Pancreas (tissue), 10 donors: ENCODE results near the gene STARD3. TPM values are rescaled to one million over a fixed set of nuclear protein-coding genes. Genes with fewer than 3 reads are reported as not detected.

ENCODE experiments used
- ATAC-seq, 4 donors: fragments of 200-7000 bp; cut with Tn5 transposase; one replicate each; pipeline versions ENCODE4 v1.8.0 to v1.9.1; 2020; ENCODE audit warnings: mild to moderate bottlenecking in 4 of 4, moderate library complexity in 4 of 4
- DNase-seq, 6 donors: peaks; one replicate each; pipeline ENCODE4 v3.0.0-alpha.2; 2020
- FAIRE-seq: peaks from 2 replicates; lab custom pipeline; 2012; peaks lifted over from hg19 to GRCh38; lab: Jason Lieb, UNC
- H3K27ac ChIP-seq, 4 donors: fragments of 200-600 bp; sonication (generic); 1 replicate in 3 of 4; 2 replicates in 1 of 4; pipeline versions ENCODE4 v1.5.0 to v1.8.0; 2020
- H3K27me3 ChIP-seq, 4 donors: fragments of 200-600 bp; one replicate each; pipeline ENCODE4 v1.8.0; 2021
- H3K36me3 ChIP-seq, 3 donors: fragments of 200-600 bp; sonication (generic) in 1 of 3; one replicate each; pipeline versions ENCODE4 v1.5.0 to v1.8.0; 2020 to 2021
- H3K4me1 ChIP-seq, 3 donors: fragments of 200-600 bp; one replicate each; pipeline ENCODE4 v1.8.0; 2021
- H3K4me3 ChIP-seq, 4 donors: fragments of 200-600 bp; sonication (generic) in 2 of 4; one replicate each; pipeline versions ENCODE4 v1.5.0 to v1.8.0; 2020 to 2021
- H3K9me3 ChIP-seq, 4 donors: fragments of 200-600 bp; one replicate each; pipeline ENCODE4 v1.8.0; 2021
- WGBS, 2 donors: extraction: QIAGEN DNeasy Blood & Tissue Kit; methylation state at CpG; one replicate each; pipeline ENCODE4 v1.1.7; 2013; 5-methylcytosine and 5-hydroxymethylcytosine counted together
- intact Hi-C, 3 donors: fragments of 100-400 bp; cut with DNase I; formaldehyde crosslinking; loops; one replicate each; pipeline versions ENCODE4 v1.11.1 to v1.14.2; 2022
- polyA plus RNA-seq, 2 donors: library from polyadenylated mRNA; stranded (reverse); fragments of 200-250 nt; gene quantifications; one replicate each; pipeline ENCODE4 v1.2.3, GENCODE V29; 2013
- total RNA-seq, 6 donors: library from RNA; stranded (reverse); fragmentation: NEBNext Ultra II Directional in 4 of 6; extraction: Animal tissue kit (Norgen Biotek cat#: 25700) in 4 of 6; gene quantifications; one replicate each; pipeline versions ENCODE4 v1.2.1 to v1.2.4, GENCODE V29; 2021 to 2023
- TF ChIP-seq, protein P1 (sequence below), 4 donors: fragments of 200-600 bp; sonication (generic) in 3 of 4; IDR thresholded peaks; one replicate each; pipeline versions ENCODE4 v1.5.0 to v1.8.0; 2021; ENCODE audit warnings: antibody characterized with exemption in 4 of 4
- donor health status: healthy with polysubstance abuse.
- donor health status: DM: no; HTN: no; CAD: no; lungs with moderate emphysema.
- donor health status: DM: no; HTN: no; CAD: no.
- donor health status: control.
- donor health status: control.
- donor health status: Bipolar disorder and iron deficiency.
- donor health status: DM: yes; HTN: yes; CAD: no.
- donor health status: DM: no; HTN: no; CAD: no.
- donor health status: DM: no; HTN: no; CAD: no.
- donor health status: DM: yes; HTN: yes; CAD: no.

STARD3 gene
- total and polyA plus RNA-seq, 8 donors = 24.4 to 73.8 (median 29.9) TPM

DNA sequence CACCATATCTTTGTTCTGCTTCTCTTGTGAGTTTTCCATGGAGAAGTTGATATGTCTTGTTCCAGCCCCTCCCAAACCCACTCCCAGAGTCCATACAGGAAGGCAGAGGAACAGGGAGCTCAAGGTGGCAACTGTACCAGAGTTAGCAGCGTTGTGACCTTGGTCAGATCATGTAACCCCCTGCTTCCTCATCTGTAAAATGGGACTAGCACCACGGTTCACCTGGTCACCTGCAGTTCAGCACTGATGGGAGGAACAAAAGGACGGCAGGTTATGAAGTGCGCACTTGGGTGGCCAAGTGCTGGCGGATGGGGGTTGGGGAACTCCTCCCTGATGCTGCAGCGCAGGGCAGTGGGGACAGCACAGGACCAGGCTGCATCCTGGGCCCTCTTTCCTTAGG lies 21.5 kb upstream of the STARD3 start:
- FAIRE-seq (no peak), DNase-seq (no peak)

DNA sequence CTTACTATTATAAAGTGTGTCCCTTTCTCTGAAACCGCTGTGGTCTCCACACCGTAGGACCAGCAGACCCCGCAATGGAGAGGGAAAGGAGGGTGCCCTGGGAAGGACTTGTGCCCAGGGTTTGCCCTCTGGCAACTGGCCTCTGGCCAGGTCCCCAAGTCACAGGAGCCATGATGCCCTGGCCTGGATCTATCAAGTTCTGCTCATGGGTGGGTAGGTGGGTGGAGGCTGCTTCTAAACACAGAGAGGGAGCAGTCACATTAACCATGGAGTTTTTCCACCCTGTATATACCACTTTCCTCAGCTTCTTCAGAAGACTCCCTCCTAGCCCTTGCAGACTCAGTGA lies 19.9 kb upstream of the STARD3 start:
- WGBS, 2 donors = 88 to 92% methylated on average over 3 of the region's 3 CpGs

More for the DNA sequence above, 21.5 kb upstream of the STARD3 start:
- no peaks in the 10 kb centered on the region for H3K9me3 ChIP-seq
- ATAC-seq = no peak
- no peaks in the 10 kb centered on the region for H3K27me3 ChIP-seq
- WGBS, 2 donors = 51 to 53% methylated on average over 6 of the region's 6 CpGs
- peaks cover 0 to 5% (median 0%) of the 10 kb centered on the region in 3 donors for H3K4me1 ChIP-seq
- intact Hi-C loops = no loop called here
- H3K4me3 ChIP-seq = no peak overlapping the region
- TF ChIP-seq, protein P1, sequence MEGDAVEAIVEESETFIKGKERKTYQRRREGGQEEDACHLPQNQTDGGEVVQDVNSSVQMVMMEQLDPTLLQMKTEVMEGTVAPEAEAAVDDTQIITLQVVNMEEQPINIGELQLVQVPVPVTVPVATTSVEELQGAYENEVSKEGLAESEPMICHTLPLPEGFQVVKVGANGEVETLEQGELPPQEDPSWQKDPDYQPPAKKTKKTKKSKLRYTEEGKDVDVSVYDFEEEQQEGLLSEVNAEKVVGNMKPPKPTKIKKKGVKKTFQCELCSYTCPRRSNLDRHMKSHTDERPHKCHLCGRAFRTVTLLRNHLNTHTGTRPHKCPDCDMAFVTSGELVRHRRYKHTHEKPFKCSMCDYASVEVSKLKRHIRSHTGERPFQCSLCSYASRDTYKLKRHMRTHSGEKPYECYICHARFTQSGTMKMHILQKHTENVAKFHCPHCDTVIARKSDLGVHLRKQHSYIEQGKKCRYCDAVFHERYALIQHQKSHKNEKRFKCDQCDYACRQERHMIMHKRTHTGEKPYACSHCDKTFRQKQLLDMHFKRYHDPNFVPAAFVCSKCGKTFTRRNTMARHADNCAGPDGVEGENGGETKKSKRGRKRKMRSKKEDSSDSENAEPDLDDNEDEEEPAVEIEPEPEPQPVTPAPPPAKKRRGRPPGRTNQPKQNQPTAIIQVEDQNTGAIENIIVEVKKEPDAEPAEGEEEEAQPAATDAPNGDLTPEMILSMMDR (IDR thresholded peaks at IDR 0.05) = no peak
- no peak overlapping the region for H3K27ac ChIP-seq
- no peaks in the 10 kb centered on the region for H3K36me3 ChIP-seq

DNA sequence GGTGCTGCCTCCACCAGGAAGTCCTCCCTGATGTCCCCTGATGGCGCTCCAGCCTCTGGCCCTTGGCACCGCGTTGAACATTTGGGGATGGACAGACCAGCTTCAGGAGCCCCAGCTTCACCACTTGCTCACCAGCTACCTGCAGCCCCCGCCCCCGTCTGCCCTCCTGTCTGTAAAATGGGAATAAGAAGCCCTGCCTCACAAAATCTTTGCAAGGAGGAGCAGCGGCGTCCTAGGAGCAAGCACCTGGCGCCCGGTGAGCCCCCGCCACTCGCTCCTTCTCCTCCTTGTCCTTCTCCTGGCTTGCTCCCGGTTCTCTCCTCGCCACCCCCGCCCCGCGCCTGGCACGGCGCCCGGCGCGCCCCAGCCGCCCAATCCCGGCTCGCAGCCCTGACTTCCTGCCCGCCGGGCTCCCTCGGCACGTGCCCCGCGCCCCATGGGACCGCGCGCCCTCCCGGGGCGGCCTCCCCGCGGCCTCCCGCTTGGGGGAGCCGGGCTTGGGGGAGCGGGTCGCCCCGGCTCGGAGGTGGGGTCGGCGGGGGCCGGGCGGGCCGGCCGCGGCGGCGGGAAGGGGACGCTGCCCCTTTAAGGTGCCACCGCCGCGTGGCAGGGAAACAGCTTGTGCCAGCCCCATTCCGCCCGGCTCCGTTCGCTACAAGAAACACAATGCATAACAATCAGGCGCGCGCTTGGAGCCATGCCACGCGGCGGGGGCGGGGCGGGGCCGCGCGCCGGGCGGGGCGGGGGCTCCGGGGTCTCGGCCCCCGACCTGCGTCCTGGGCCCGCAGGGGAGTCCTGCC lies 19.3 kb upstream of the STARD3 start:
- H3K4me3 ChIP-seq = peak overlapping the region; percentile 39 to 49 (median 44)
- no peaks in the 10 kb centered on the region for H3K27me3 ChIP-seq
- no peaks in the 10 kb centered on the region for H3K9me3 ChIP-seq
- H3K4me1 ChIP-seq = peaks cover 0 to 8% (median 0%) of the 10 kb centered on the region in 3 donors
- no peak for FAIRE-seq
- TF ChIP-seq, protein P1 (IDR thresholded peaks at IDR 0.05) = no peak
- peak overlapping the region in 2 of 4 donors; percentile 17 to 52 for H3K27ac ChIP-seq
- intact Hi-C loops = no loop called here
- 1 to 2% methylated on average over 43 to 79 of the region's 79 CpGs for WGBS, 2 donors
- no peaks in the 10 kb centered on the region for H3K36me3 ChIP-seq
- DNase-seq = peak; percentile 75 to 93 (median 84)
- ATAC-seq = peak; percentile 50 to 81 (median 67)

More for the DNA sequence above, 19.9 kb upstream of the STARD3 start:
- no peak for ATAC-seq
- peaks cover 0 to 5% (median 0%) of the 10 kb centered on the region in 3 donors for H3K4me1 ChIP-seq
- peak overlapping the region in 1 of 4 donors; percentile 39 for H3K4me3 ChIP-seq
- no peaks in the 10 kb centered on the region for H3K36me3 ChIP-seq
- H3K27ac ChIP-seq = no peak overlapping the region
- no peaks in the 10 kb centered on the region for H3K9me3 ChIP-seq
- FAIRE-seq = no peak
- no peak for DNase-seq
- H3K27me3 ChIP-seq = no peaks in the 10 kb centered on the region
- intact Hi-C loops = no loop called here
- TF ChIP-seq, protein P1 (IDR thresholded peaks at IDR 0.05) = no peak

DNA sequence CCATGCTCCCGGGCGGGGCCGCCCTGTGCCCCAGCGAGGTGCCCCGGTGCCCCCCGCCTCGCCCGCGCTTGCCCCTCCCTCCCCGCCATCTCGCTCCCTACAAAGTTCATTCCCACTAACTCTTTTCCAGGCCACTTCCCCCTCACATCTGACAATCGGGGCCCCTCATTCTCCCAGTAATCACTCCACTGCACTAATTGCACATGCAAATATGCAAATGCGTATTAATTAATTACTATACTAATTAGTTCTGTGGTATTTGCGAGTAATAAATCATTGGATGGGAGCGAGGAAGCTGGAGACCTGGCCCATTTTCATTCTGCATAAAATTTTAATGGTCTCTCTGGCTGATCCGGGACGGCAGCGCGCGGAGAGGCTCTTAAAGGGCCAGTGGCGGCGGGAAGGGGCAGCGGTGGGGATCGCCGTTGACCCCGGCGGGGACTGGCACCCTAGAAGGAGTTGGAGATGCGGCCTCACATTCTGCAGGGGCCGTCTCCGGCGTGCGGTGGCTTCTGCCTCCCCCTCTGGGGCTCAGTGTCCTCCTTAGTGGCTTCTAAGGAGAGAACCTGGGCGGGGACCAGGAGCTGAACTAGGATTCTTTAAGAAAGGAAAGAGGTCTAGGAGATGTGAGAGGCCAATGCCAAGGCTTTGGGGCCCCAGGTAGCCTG lies 18.6 kb upstream of the STARD3 start:
- Histone ChIP-seq H3K27me3 (no peaks in the 10 kb centered on the region), H3K27ac (peak overlapping the region in 2 of 4 donors; percentile 17 to 52), H3K4me3 (peak overlapping the region; percentile 39 to 49 (median 44)), H3K9me3 (no peaks in the 10 kb centered on the region), H3K36me3 (no peaks in the 10 kb centered on the region), H3K4me1 (peaks cover 0 to 8% (median 4%) of the 10 kb centered on the region in 3 donors)
- 2 to 3% methylated on average over 22 to 33 of the region's 33 CpGs for WGBS, 2 donors
- FAIRE-seq (no peak), ATAC-seq (peak in 2 of 4 donors; percentile 7 to 35), DNase-seq (peak in 1 of 6 donors; percentile 36)
- TF ChIP-seq, protein P1 (IDR thresholded peaks at IDR 0.05) = no peak
- intact Hi-C loops = no loop called here
